Measurements from ENCODE around the gene ATP2B2. TPM values are rescaled to one million over a fixed set of nuclear protein-coding genes. Genes with fewer than 3 reads are reported as not detected.

ATP2B2 gene
- total RNA-seq, 1 experiment from 2014 or later, result 0.21 TPM

GRCh38 chr3:10351013-10351735, 154.2 kb downstream of the ATP2B2 start:
- no peak overlapping the region for H3K4me3 ChIP-seq (ENCODE audit: insufficient read depth, low read depth, low read length)
- no peaks in the 10 kb centered on the region for H3K36me3 ChIP-seq (replicated peaks; ENCODE audit: control insufficient read depth, insufficient read depth, low read length)
- H3K27me3 ChIP-seq (ENCODE audit: control insufficient read depth, insufficient read depth, low read length), result no peaks in the 10 kb centered on the region
- DNase-seq, result peak; percentile 98

GRCh38 chr3:10350324-10350985, 154.9 kb downstream of the ATP2B2 start:
- H3K36me3 ChIP-seq (replicated peaks; ENCODE audit: control insufficient read depth, insufficient read depth, low read length), result no peaks in the 10 kb centered on the region
- H3K27me3 ChIP-seq (ENCODE audit: control insufficient read depth, insufficient read depth, low read length), result no peaks in the 10 kb centered on the region
- H3K4me3 ChIP-seq (ENCODE audit: insufficient read depth, low read depth, low read length), result no peak overlapping the region
- DNase-seq, result no peak

DNA sequence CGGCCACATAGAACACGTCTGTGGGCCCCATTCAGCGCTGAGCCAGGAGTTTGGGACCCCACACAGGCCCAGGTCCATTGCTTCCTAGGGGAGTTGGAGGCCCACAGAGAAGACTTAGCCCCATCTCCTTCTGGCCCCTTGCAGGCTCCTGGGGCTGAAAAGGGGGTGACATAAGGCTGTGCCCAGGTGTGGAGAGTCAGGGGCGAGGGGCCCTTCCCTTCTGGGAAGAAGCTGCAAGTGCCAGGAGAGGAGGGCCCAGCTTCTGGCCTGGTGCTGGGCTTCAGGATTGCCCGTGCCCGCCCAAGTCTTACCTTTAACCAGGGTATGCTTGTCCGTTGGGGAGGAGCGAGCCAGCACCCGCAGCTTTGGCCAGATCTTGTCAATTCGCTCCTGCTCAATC, 155.6 kb downstream of the ATP2B2 start:
- no peak overlapping the region for H3K4me3 ChIP-seq (ENCODE audit: insufficient read depth, low read depth, low read length)
- no peaks in the 10 kb centered on the region for H3K36me3 ChIP-seq (replicated peaks; ENCODE audit: control insufficient read depth, insufficient read depth, low read length)
- H3K27me3 ChIP-seq (ENCODE audit: control insufficient read depth, insufficient read depth, low read length), result no peaks in the 10 kb centered on the region
- DNase-seq, result no peak

- DNase-seq, result peak; percentile 24
- Histone ChIP-seq H3K4me3 (ENCODE audit: insufficient read depth, low read depth, low read length) (no peak overlapping the region), H3K27me3 (ENCODE audit: control insufficient read depth, insufficient read depth, low read length) (no peaks in the 10 kb centered on the region)
Measured at GRCh38 chr3:10348404-10348721, 157.0 kb downstream of the ATP2B2 start.

DNA sequence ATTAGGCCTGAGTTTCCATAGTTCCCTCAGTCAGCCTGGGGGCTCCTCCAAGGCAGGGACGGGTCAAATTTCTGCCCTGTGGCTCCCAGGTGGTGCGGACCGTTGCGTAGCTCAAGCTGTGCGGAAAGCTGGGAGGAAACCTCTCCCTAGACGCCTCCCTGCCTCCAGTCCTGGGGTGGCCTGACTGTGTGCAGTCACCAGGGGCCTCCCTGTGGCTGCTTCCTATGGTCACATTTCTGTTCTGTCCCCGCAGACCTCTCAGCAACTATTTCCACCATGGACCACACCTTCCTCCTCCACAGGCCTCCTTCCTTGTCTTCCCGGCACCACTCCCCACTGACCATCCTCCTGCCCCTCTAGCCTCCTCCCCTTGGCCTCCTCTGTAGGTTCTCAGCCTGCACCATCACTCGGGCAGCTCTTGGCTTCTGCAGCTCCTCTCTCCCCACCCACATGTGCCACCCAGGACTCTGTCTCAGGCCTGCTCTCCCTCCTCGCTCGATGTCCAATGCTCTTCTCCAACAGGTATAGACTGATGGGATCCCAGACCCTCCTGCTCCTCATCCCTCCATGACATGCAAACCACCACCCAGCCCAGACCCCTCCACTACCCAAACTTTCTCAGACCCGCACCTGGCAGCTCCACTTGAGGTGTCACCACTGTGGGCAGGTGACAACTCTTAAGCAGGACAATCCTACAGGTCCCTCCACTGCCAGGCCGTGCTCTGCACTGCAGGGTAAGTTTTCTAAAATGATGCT, 157.6 kb downstream of the ATP2B2 start:
- no peaks in the 10 kb centered on the region for H3K27me3 ChIP-seq (ENCODE audit: control insufficient read depth, insufficient read depth, low read length)
- no peak overlapping the region for H3K4me3 ChIP-seq (ENCODE audit: insufficient read depth, low read depth, low read length)
- DNase-seq, result peak; percentile 44
- no peaks in the 10 kb centered on the region for H3K36me3 ChIP-seq (replicated peaks; ENCODE audit: control insufficient read depth, insufficient read depth, low read length)

More at GRCh38 chr3:10348404-10348721, 157.0 kb downstream of the ATP2B2 start:
- H3K36me3 ChIP-seq (replicated peaks; ENCODE audit: control insufficient read depth, insufficient read depth, low read length), result no peaks in the 10 kb centered on the region

GRCh38 chr3:10345911-10346310, 159.5 kb downstream of the ATP2B2 start:
- no peak overlapping the region for H3K4me3 ChIP-seq (ENCODE audit: insufficient read depth, low read depth, low read length)
- no peaks in the 10 kb centered on the region for H3K27me3 ChIP-seq (ENCODE audit: control insufficient read depth, insufficient read depth, low read length)
- H3K36me3 ChIP-seq (replicated peaks; ENCODE audit: control insufficient read depth, insufficient read depth, low read length), result no peaks in the 10 kb centered on the region
- DNase-seq, result no peak

GRCh38 chr3:10344944-10345575, 160.3 kb downstream of the ATP2B2 start:
- Histone ChIP-seq H3K4me3 (ENCODE audit: insufficient read depth, low read depth, low read length) (no peak overlapping the region), H3K36me3 (replicated peaks; ENCODE audit: control insufficient read depth, insufficient read depth, low read length) (no peaks in the 10 kb centered on the region), H3K27me3 (ENCODE audit: control insufficient read depth, insufficient read depth, low read length) (no peaks in the 10 kb centered on the region)
- no peak for DNase-seq

- no peaks in the 10 kb centered on the region for H3K27me3 ChIP-seq (ENCODE audit: control insufficient read depth, insufficient read depth, low read length)
- no peak overlapping the region for H3K4me3 ChIP-seq (ENCODE audit: insufficient read depth, low read depth, low read length)
- DNase-seq, result peak; percentile 95
- no peaks in the 10 kb centered on the region for H3K36me3 ChIP-seq (replicated peaks; ENCODE audit: control insufficient read depth, insufficient read depth, low read length)
Measured at GRCh38 chr3:10344147-10344943, 161.0 kb downstream of the ATP2B2 start.

DNA sequence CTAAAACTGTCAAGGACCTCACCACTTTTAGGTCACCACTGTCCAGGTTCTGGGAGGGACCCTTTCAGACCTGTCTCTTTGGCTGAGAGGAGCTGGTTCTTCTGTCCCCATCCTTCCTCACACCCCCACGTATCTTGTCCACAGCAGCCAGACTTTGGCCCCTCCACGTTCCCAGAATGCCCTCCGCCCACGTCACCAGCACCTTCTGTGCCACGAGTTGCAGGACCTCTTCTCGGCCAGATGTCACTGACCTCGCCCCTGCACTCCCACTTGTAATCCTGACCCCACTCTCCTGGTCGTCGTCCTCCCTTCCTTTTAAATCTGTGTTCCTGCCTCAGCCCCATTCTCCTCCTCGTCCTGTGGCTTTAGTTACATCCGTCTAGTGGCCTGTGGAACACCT, 161.9 kb downstream of the ATP2B2 start:
- Histone ChIP-seq H3K36me3 (replicated peaks; ENCODE audit: control insufficient read depth, insufficient read depth, low read length) (no peaks in the 10 kb centered on the region), H3K4me3 (ENCODE audit: insufficient read depth, low read depth, low read length) (no peak overlapping the region), H3K27me3 (ENCODE audit: control insufficient read depth, insufficient read depth, low read length) (no peaks in the 10 kb centered on the region)
- DNase-seq, result no peak

GRCh38 chr3:10342781-10343180, 162.6 kb downstream of the ATP2B2 start:
- Histone ChIP-seq H3K36me3 (replicated peaks; ENCODE audit: control insufficient read depth, insufficient read depth, low read length) (no peaks in the 10 kb centered on the region), H3K27me3 (ENCODE audit: control insufficient read depth, insufficient read depth, low read length) (no peaks in the 10 kb centered on the region), H3K4me3 (ENCODE audit: insufficient read depth, low read depth, low read length) (no peak overlapping the region)
- no peak for DNase-seq

- no peaks in the 10 kb centered on the region for H3K27me3 ChIP-seq (ENCODE audit: control insufficient read depth, insufficient read depth, low read length)
- DNase-seq, result no peak
- H3K36me3 ChIP-seq (replicated peaks; ENCODE audit: control insufficient read depth, insufficient read depth, low read length), result no peaks in the 10 kb centered on the region
- no peak overlapping the region for H3K4me3 ChIP-seq (ENCODE audit: insufficient read depth, low read depth, low read length)
Measured at GRCh38 chr3:10341901-10342398, 163.4 kb downstream of the ATP2B2 start.

GRCh38 chr3:10340476-10340875, 164.9 kb downstream of the ATP2B2 start:
- no peaks in the 10 kb centered on the region for H3K36me3 ChIP-seq (replicated peaks; ENCODE audit: control insufficient read depth, insufficient read depth, low read length)
- no peak overlapping the region for H3K4me3 ChIP-seq (ENCODE audit: insufficient read depth, low read depth, low read length)

DNA sequence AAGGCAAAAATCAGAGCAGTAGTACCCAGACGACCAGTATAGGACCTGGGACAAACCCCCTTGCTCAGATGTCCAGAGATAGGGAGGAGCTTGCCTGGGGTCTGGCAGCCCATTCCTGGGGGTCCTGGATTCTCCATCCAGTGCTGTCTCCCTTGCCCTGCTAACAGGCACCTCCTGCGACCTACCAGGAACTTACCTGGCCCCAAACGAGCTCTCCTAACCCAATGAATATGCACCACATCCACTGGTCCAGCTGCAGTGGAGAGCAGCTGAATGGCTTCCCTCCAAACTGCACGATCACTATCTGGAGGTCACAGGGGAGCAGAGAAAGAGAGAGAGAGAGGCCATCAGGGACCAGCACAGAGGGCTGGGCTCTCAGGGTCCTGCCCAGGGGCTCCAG, 165.3 kb downstream of the ATP2B2 start:
- DNase-seq, result peak; percentile 49
- H3K36me3 ChIP-seq (replicated peaks; ENCODE audit: control insufficient read depth, insufficient read depth, low read length), result no peaks in the 10 kb centered on the region
- no peak overlapping the region for H3K4me3 ChIP-seq (ENCODE audit: insufficient read depth, low read depth, low read length)
- no peaks in the 10 kb centered on the region for H3K27me3 ChIP-seq (ENCODE audit: control insufficient read depth, insufficient read depth, low read length)

More at GRCh38 chr3:10340476-10340875, 164.9 kb downstream of the ATP2B2 start:
- no peaks in the 10 kb centered on the region for H3K27me3 ChIP-seq (ENCODE audit: control insufficient read depth, insufficient read depth, low read length)
- DNase-seq, result peak; percentile 38

Measured in H7 (cell line).